ENCODE data around the gene KLC4.

DNA sequence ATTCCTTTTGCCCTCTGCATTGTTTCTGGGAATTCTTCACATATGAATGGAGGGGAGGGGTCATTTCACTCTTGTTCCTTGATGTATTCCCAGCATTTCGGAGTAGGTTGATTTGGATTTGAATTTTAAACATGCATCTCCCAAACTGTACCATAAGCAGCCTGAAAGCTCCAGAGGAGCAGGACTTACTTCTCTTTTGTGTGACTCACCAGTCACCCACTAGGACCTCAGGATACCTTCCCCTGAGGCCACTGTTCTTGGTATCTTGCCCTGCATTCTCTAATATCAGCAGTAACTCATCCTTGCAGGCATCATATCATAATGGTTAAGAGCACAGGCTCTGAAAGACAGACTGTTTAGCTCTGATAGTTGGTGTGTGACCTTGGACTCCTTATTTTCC lies 900 bp upstream of the KLC4 start:
- TF ChIP-seq, protein P1, sequence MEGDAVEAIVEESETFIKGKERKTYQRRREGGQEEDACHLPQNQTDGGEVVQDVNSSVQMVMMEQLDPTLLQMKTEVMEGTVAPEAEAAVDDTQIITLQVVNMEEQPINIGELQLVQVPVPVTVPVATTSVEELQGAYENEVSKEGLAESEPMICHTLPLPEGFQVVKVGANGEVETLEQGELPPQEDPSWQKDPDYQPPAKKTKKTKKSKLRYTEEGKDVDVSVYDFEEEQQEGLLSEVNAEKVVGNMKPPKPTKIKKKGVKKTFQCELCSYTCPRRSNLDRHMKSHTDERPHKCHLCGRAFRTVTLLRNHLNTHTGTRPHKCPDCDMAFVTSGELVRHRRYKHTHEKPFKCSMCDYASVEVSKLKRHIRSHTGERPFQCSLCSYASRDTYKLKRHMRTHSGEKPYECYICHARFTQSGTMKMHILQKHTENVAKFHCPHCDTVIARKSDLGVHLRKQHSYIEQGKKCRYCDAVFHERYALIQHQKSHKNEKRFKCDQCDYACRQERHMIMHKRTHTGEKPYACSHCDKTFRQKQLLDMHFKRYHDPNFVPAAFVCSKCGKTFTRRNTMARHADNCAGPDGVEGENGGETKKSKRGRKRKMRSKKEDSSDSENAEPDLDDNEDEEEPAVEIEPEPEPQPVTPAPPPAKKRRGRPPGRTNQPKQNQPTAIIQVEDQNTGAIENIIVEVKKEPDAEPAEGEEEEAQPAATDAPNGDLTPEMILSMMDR (conservative IDR thresholded peaks at IDR 0.05; ENCODE audit: low read depth, low read length) = no peak
- TF ChIP-seq EZH2 (IDR thresholded peaks at IDR 0.05; ENCODE audit: low read length, unreplicated experiment) = no peak

Data from PC-3 (cell line).